ENCODE measurements around the gene MYMX. TPM values are rescaled to one million over a fixed set of nuclear protein-coding genes. Genes with fewer than 3 reads are reported as not detected.
A peak's percentile ranks its signal among the peaks of the same experiment; 100 is the strongest.

Gene MYMX
- total RNA-seq, 1 experiment from 2014 or later = not detected

DNA sequence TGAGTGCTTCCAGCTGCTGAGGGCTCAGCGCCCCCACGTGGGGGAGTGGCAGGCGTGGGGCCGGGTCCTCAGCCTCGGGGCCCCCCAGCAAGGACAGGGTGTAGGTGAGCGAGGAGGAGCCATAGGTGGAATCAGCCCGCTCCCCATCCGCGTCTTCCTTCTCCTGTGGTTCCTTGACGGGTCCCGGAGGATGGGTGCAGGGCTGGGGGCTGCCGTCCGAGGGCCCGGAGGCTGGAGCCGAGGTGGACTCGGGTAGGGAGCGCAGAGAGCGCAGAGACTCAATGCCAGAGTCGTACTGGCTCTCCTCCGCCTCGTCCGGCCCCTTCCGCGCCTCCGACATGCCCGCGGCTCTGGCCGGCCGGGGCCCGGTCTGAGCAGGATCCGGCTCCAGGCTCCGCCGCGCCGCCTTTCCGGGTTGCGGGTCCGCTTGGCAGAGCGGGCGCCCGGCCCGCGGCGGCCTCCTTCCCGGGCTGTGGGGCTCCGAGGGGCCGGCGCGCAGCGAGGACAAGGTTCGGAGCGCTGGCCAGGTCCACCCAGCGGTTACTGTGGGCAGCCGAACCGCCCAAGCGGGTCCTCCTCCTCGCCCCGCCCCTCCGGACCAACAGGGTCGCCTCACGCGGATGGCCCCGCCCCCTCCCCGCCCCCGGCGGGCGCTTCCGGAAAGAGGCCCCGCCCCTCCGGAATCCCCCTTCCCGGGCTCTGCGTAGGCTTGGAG lies 48.4 kb downstream of the MYMX start, which contains the start of gene NFKBIE:
Gene NFKBIE (minus strand): TSS at position 545 of the 715 bp plus-strand sequence. CDS start 205 bp downstream, at position 340.
- ChIA-PET CTCF (interaction anchor here (0.6 kb wide), 1 partner anchor 42 kb away, joined by 3 read pairs; no protein-coding TSS in a partner anchor), POLR2A (interaction anchor here (0.5 kb wide), 1 partner anchor 62 kb away, joined by 5 read pairs; no protein-coding TSS in a partner anchor)
- H3K27ac Mint-ChIP-seq (ENCODE audit: unreplicated experiment) = peak within 1 kb of the TSS; percentile 69
- TF ChIP-seq, protein P1, sequence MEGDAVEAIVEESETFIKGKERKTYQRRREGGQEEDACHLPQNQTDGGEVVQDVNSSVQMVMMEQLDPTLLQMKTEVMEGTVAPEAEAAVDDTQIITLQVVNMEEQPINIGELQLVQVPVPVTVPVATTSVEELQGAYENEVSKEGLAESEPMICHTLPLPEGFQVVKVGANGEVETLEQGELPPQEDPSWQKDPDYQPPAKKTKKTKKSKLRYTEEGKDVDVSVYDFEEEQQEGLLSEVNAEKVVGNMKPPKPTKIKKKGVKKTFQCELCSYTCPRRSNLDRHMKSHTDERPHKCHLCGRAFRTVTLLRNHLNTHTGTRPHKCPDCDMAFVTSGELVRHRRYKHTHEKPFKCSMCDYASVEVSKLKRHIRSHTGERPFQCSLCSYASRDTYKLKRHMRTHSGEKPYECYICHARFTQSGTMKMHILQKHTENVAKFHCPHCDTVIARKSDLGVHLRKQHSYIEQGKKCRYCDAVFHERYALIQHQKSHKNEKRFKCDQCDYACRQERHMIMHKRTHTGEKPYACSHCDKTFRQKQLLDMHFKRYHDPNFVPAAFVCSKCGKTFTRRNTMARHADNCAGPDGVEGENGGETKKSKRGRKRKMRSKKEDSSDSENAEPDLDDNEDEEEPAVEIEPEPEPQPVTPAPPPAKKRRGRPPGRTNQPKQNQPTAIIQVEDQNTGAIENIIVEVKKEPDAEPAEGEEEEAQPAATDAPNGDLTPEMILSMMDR (IDR thresholded peaks at IDR 0.05; ENCODE audit: insufficient read depth in 1 of 2, low read depth in 1 of 2, low read length in 1 of 2, severe bottlenecking in 1 of 2, unreplicated experiment in 1 of 2) = peak; percentile 21 to 41
- Histone ChIP-seq H3K9me3 (no peaks in the 10 kb centered on the region), H3K4me1 (peaks cover 26% of the 10 kb centered on the region), H3K36me3 (ENCODE audit: control insufficient read depth, insufficient read depth, low read length) (peaks cover 1% of the 10 kb centered on the region; the same call in 1 of the 2 replicates), H3K4me3 (ENCODE audit: low read depth, low read length) (peak within 1 kb of the TSS; percentile 71), H3K27me3 (replicated peaks; ENCODE audit: control insufficient read depth, insufficient read depth, low read length) (peaks cover 6% of the 10 kb centered on the region)
- DNase-seq = peak; percentile 91 to 95
- H3K9me3 Mint-ChIP-seq (ENCODE audit: unreplicated experiment) = no peaks in the 10 kb centered on the region
- TSS peak; percentile 62 for BruUV-seq (replicated peaks)
- H3K4me3 Mint-ChIP-seq (ENCODE audit: unreplicated experiment) = peak within 1 kb of the TSS; percentile 93
- intact Hi-C loops (cut with micrococcal nuclease; ENCODE audit: unreplicated experiment) = no loop called here
- peaks cover 15% of the 10 kb centered on the region for H3K36me3 Mint-ChIP-seq (ENCODE audit: insufficient read depth, unreplicated experiment)
- H3K4me1 Mint-ChIP-seq (ENCODE audit: low read depth, unreplicated experiment) = peaks cover 13% of the 10 kb centered on the region
- peaks cover 4% of the 10 kb centered on the region for H3K27me3 Mint-ChIP-seq (ENCODE audit: insufficient read depth, unreplicated experiment)

DNA sequence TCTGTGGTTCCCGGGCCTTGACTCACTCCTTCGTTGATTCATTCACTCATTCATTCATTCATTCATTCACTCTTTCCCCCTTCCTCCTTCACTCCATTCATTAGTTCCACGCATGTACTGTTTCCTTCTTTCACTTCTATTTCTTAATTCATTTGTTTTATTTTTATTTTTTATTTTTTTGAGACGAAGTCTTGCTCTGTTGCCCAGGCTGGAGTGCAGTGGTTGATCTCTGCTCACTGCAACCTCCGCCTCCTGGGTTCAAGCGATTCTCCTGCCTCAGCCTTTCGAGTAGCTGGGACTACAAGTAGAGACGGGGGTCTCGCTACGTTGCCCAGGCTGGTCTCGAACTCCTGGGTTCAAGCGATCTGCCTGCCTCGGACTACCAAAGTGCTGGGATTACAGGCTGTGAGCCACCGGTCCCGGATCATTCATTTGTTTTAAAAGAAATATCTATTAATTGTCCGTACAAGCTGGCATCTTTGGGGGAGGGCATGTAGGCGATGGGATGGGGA lies 49.1 kb downstream of the MYMX start:
- peaks cover 13% of the 10 kb centered on the region for H3K4me1 Mint-ChIP-seq (ENCODE audit: low read depth, unreplicated experiment)
- intact Hi-C loops (cut with micrococcal nuclease; ENCODE audit: unreplicated experiment) = no loop called here

GRCh38 chr6:44266347-44266746 lies 49.6 kb downstream of the MYMX start:
- no TSS peak for BruUV-seq (replicated peaks)
- Mint-ChIP-seq H3K36me3 (ENCODE audit: insufficient read depth, unreplicated experiment) (peaks cover 15% of the 10 kb centered on the region), H3K27me3 (ENCODE audit: insufficient read depth, unreplicated experiment) (peaks cover 5% of the 10 kb centered on the region), H3K4me3 (ENCODE audit: unreplicated experiment) (peak overlapping the region; percentile 38), H3K9me3 (ENCODE audit: unreplicated experiment) (no peaks in the 10 kb centered on the region), H3K27ac (ENCODE audit: unreplicated experiment) (no peak overlapping the region), H3K4me1 (ENCODE audit: low read depth, unreplicated experiment) (peaks cover 13% of the 10 kb centered on the region)
- Histone ChIP-seq H3K4me1 (peaks cover 26% of the 10 kb centered on the region), H3K36me3 (ENCODE audit: control insufficient read depth, insufficient read depth, low read length) (no peaks in the 10 kb centered on the region), H3K27me3 (replicated peaks; ENCODE audit: control insufficient read depth, insufficient read depth, low read length) (peaks cover 6% of the 10 kb centered on the region), H3K4me3 (ENCODE audit: low read depth, low read length) (no peak overlapping the region), H3K9me3 (no peaks in the 10 kb centered on the region)
- POLR2A ChIA-PET = no interaction called here
- intact Hi-C loops (cut with micrococcal nuclease; ENCODE audit: unreplicated experiment) = no loop called here
- no peak for DNase-seq
- CTCF ChIA-PET = interaction anchor here (1.2 to 3.7 kb wide), 2 partner anchors 39 to 72 kb away, joined by 4 to 23 read pairs; no protein-coding TSS in a partner anchor
- TF ChIP-seq, protein P1 (IDR thresholded peaks at IDR 0.05; ENCODE audit: insufficient read depth in 1 of 2, low read depth in 1 of 2, low read length in 1 of 2, severe bottlenecking in 1 of 2, unreplicated experiment in 1 of 2) = no peak

More for the DNA sequence above, 49.1 kb downstream of the MYMX start:
- Histone ChIP-seq H3K4me3 (ENCODE audit: low read depth, low read length) (peak overlapping the region; percentile 71; the same call in 1 of the 2 replicates), H3K4me1 (peaks cover 26% of the 10 kb centered on the region), H3K27me3 (replicated peaks; ENCODE audit: control insufficient read depth, insufficient read depth, low read length) (peaks cover 6% of the 10 kb centered on the region), H3K9me3 (no peaks in the 10 kb centered on the region), H3K36me3 (ENCODE audit: control insufficient read depth, insufficient read depth, low read length) (no peaks in the 10 kb centered on the region)
- DNase-seq = no peak
- POLR2A ChIA-PET = no interaction called here
- H3K36me3 Mint-ChIP-seq (ENCODE audit: insufficient read depth, unreplicated experiment) = peaks cover 15% of the 10 kb centered on the region
- H3K4me3 Mint-ChIP-seq (ENCODE audit: unreplicated experiment) = peak overlapping the region; percentile 93
- peak overlapping the region; percentile 69 for H3K27ac Mint-ChIP-seq (ENCODE audit: unreplicated experiment)
- TF ChIP-seq, protein P1 (IDR thresholded peaks at IDR 0.05; ENCODE audit: insufficient read depth in 1 of 2, low read depth in 1 of 2, low read length in 1 of 2, severe bottlenecking in 1 of 2, unreplicated experiment in 1 of 2) = no peak
- CTCF ChIA-PET = interaction anchor here (1.2 kb wide), 1 partner anchor 39 kb away, joined by 4 read pairs; no protein-coding TSS in a partner anchor
- H3K9me3 Mint-ChIP-seq (ENCODE audit: unreplicated experiment) = no peaks in the 10 kb centered on the region
- H3K27me3 Mint-ChIP-seq (ENCODE audit: insufficient read depth, unreplicated experiment) = peaks cover 5% of the 10 kb centered on the region
- BruUV-seq (replicated peaks) = no TSS peak
